Naive B cell (primary cell): Measurements from ENCODE around the gene SMARCC1. TPM values are rescaled to one million over a fixed set of nuclear protein-coding genes. Genes with fewer than 3 reads are reported as not detected.

Experiments used
- ATAC-seq, 2 donors: fragments of 150-1000 bp; cut with Tn5 transposase; 2 replicates each; pipeline ENCODE4 v1.10.0; 2021; ENCODE audit warnings: low read depth in 2 of 2, mild to moderate bottlenecking in 2 of 2, moderate library complexity in 2 of 2
- DNase-seq: peaks from one replicate; pipeline ENCODE4 v3.0.0; 2022
- H3K27ac Mint-ChIP-seq, 6 donors: one replicate each; pipeline ENCODE4 v1.8.0; 2020 to 2022; ENCODE audit warnings: mild to moderate bottlenecking in 6 of 6, mixed read lengths in 6 of 6, moderate library complexity in 5 of 6, inconsistent platforms in 2 of 6
- H3K27me3 Mint-ChIP-seq, 3 donors: one replicate each; pipeline ENCODE4 v1.8.0; 2021 to 2022; ENCODE audit warnings: mixed read lengths in 3 of 3, mild to moderate bottlenecking in 1 of 3
- H3K36me3 Mint-ChIP-seq, 2 donors: one replicate each; pipeline ENCODE4 v1.8.0; 2020 to 2022; ENCODE audit warnings: mixed read lengths in 2 of 2, inconsistent platforms in 1 of 2, mild to moderate bottlenecking in 1 of 2
- H3K4me1 Mint-ChIP-seq, 3 donors: one replicate each; pipeline ENCODE4 v1.8.0; 2020 to 2022; ENCODE audit warnings: mixed read lengths in 3 of 3, inconsistent platforms in 1 of 3, mild to moderate bottlenecking in 1 of 3, moderate library complexity in 1 of 3
- H3K4me3 Mint-ChIP-seq, 8 donors: one replicate each; pipeline ENCODE4 v1.8.0; 2020 to 2022; ENCODE audit warnings: mild to moderate bottlenecking in 8 of 8, mixed read lengths in 8 of 8, moderate library complexity in 8 of 8, inconsistent platforms in 2 of 8
- H3K9me3 Mint-ChIP-seq, 7 donors: one replicate each; pipeline ENCODE4 v1.8.0; 2020 to 2022; ENCODE audit warnings: mixed read lengths in 7 of 7, mild to moderate bottlenecking in 5 of 7, inconsistent platforms in 2 of 7, moderate library complexity in 1 of 7
- polyA plus RNA-seq, 6 donors: library from polyadenylated mRNA; unstranded; fragments of 300-500 nt; fragmentation: Illumina TruSeq; gene quantifications; one replicate each; pipeline ENCODE4 v1.2.3, GENCODE V29; 2021; ENCODE audit warnings: low read depth in 6 of 6

The SMARCC1 gene
- polyA plus RNA-seq, 6 donors from 2014 or later, result 47.2 to 99.6 (median 73.8) TPM

DNA sequence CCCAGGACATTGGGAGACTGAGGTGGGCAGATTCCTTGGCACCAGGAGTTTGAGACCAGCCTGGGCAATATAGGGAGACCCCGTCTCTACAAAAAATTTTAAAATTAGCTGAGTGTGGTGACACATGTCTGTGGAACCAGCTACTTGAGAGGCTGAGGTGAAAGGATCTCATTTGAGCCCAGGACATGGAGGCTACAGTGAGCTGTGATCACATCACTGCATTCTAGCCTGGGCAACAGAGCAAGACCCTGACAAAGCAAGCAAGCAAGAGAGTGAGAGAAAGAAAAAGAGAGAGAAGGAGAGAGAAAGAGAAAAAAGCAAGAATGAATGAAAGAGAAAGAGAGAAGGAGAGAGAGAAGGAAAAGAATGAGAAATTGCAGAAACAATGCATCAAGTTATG, 150.9 kb downstream of the SMARCC1 start:
- no peaks in the 10 kb centered on the region for H3K9me3 Mint-ChIP-seq
- no peak for DNase-seq
- no peak overlapping the region for H3K4me3 Mint-ChIP-seq
- no peak for ATAC-seq
- H3K27ac Mint-ChIP-seq, result peak overlapping the region in 2 of 6 donors; percentile 47 to 78
- H3K4me1 Mint-ChIP-seq, result peaks cover 0 to 8% (median 0%) of the 10 kb centered on the region in 3 donors
- peaks cover 45 to 48% of the 10 kb centered on the region in 2 donors for H3K36me3 Mint-ChIP-seq
- no peaks in the 10 kb centered on the region for H3K27me3 Mint-ChIP-seq

DNA sequence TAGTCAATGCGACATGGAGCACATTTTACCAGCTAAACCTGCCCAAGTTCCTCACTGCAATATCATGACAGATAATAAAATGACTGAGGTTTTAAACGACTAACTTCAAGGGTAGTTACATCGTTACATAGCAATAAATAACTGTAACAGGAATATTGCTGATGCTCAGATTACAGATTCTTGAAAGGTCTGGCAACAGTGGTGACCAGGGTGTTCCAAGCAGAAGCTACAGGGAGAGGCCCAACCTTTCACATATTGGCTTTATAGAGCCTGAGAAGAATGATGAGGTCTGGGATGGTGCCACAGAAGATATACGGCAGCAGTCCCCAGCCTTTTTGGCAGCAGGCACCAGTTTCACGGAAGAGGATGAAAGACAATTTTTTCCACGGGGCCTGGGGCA, 151.9 kb downstream of the SMARCC1 start:
- Mint-ChIP-seq H3K27ac (peak overlapping the region in 1 of 6 donors; percentile 74), H3K27me3 (no peaks in the 10 kb centered on the region), H3K9me3 (no peaks in the 10 kb centered on the region), H3K36me3 (peaks cover 36 to 39% of the 10 kb centered on the region in 2 donors), H3K4me1 (peaks cover 0 to 8% (median 0%) of the 10 kb centered on the region in 3 donors), H3K4me3 (no peak overlapping the region)
- no peak for ATAC-seq
- DNase-seq, result no peak

DNA sequence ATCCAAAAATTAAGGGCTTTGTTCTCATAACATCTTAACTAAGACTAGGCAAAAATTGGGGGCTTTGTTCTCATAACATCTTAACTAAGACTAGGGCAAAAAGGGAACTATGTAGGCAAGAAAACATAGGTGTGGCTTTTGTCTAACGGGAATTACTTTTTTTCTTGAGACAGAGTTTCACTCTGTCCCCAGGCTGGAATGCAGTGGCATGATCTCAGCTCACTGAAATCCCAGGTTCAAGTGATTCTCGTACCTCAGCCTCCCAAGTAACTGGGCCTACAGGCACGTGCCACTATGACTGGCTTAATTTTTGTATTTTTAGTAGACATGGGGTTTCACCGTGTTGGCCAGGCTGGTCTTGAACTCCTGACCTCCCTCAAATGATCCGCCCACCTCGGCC, 153.3 kb downstream of the SMARCC1 start:
- H3K27me3 Mint-ChIP-seq, result no peaks in the 10 kb centered on the region
- peaks cover 29% of the 10 kb centered on the region in 2 donors for H3K36me3 Mint-ChIP-seq
- peak overlapping the region in 1 of 6 donors; percentile 24 for H3K27ac Mint-ChIP-seq
- DNase-seq (no peak), ATAC-seq (no peak)
- peaks cover 0 to 5% (median 0%) of the 10 kb centered on the region in 3 donors for H3K4me1 Mint-ChIP-seq
- no peak overlapping the region for H3K4me3 Mint-ChIP-seq
- no peaks in the 10 kb centered on the region for H3K9me3 Mint-ChIP-seq

DNA sequence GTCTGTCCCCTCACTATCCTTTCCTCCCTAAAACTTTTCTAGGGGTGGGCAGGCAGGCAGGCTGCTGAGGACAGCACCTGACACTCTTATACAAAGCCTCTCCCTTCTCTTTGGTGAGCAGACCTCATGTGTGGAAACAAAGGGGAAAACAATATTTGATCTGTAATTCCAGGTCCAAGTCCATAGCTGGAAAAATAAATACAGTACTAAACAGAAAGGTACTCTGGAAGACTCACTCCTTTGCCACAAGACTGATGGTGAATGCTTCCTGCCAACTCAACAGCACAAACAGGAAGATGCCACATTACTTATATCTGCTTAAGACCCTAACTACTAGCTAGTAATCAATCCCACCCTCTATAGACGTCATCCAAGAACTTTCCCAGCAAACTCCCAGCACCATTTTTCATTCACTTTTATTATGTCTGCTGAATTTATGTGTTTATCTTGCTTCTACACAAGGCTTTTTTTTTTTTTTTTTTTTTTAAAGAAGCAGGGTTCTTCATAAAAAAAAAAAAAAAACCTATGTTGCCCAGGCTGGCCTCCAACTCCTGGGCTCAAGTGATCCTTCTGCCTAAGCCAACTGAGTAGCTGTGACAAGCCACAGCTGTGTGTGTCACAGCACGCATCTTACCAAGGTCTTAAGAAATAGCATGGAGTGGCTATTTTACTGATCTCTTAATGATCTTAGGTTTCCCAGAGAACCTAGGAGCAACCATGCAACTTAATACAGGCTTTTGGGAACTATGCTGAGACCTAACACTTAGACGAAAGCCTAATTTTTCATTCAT, 158.8 kb downstream of the SMARCC1 start:
- H3K27me3 Mint-ChIP-seq, result no peaks in the 10 kb centered on the region
- peaks cover 22 to 27% of the 10 kb centered on the region in 2 donors for H3K36me3 Mint-ChIP-seq
- H3K4me3 Mint-ChIP-seq, result peak overlapping the region in 1 of 8 donors; percentile 40
- peaks cover 0 to 3% (median 0%) of the 10 kb centered on the region in 3 donors for H3K4me1 Mint-ChIP-seq
- H3K9me3 Mint-ChIP-seq, result no peaks in the 10 kb centered on the region
- no peak overlapping the region for H3K27ac Mint-ChIP-seq
- no peak for ATAC-seq
- DNase-seq, result no peak

DNA sequence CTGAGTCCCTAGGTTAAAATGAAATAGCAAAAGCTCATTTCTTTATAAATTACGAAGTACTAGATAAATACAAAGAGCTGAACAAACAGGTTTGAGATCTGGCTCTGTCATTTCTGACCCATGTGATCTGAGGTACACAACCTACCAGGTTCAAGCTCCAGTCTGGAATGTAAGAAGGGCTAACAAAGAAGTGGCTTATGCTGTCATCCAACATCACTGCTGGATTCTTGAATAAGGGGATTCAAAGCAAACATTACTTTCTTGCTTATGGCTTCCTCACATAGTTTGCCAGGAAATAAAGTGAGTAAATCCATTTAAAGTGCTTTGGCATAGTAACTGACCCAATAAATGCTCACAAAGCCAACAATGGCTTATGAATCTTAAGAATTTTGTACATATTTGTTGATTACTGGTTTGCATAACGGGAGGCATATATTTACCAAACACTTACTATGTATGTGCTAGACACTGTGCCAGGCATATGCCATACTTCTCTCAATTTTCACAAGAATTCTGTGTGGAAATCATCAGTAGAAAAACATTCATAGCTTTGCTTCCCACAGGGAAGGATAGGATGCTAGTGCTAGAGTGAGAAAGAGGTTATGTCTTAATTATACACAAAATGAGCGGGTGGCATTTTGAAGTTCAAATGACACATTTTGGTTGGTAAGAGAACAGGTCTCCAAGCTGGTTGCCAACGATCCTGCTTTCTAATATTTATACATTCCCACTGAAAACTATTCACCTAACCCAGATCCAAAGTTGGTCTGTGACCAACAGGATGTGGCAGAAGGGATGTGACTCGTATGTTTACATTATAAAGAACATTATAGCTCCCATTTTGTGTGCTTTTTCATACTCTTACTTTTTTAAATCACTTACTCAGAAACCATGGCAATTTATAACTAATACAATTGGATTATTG, 164.3 kb downstream of the SMARCC1 start:
- Mint-ChIP-seq H3K36me3 (peaks cover 20 to 26% of the 10 kb centered on the region in 2 donors), H3K9me3 (no peaks in the 10 kb centered on the region), H3K4me3 (no peak overlapping the region), H3K27ac (peak overlapping the region in 1 of 6 donors; percentile 49), H3K27me3 (no peaks in the 10 kb centered on the region), H3K4me1 (peaks cover 0 to 3% (median 0%) of the 10 kb centered on the region in 3 donors)
- DNase-seq (no peak), ATAC-seq (no peak)

DNA sequence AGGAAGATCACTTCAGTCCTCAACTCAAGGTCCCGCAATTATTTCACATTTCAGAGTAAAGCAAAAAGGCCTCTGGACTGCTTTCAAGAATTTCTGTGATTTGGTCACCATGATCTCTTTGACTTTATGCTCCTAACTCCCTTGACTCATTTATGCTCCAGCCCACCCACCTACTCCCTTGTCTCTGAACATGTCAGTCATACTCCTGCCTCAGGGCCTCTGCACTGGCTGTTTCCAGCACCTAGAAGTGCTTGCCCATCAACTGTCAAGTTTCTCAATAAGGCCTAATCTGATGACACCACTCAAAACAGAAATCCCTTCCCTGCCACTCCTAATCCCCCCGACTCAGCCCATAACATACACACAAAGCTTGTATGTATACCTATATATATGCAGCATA, 166.9 kb downstream of the SMARCC1 start:
- ATAC-seq (no peak), DNase-seq (no peak)
- Mint-ChIP-seq H3K27me3 (no peaks in the 10 kb centered on the region), H3K4me3 (no peak overlapping the region), H3K4me1 (no peaks in the 10 kb centered on the region), H3K27ac (no peak overlapping the region), H3K9me3 (no peaks in the 10 kb centered on the region), H3K36me3 (peaks cover 29 to 37% of the 10 kb centered on the region in 2 donors)

DNA sequence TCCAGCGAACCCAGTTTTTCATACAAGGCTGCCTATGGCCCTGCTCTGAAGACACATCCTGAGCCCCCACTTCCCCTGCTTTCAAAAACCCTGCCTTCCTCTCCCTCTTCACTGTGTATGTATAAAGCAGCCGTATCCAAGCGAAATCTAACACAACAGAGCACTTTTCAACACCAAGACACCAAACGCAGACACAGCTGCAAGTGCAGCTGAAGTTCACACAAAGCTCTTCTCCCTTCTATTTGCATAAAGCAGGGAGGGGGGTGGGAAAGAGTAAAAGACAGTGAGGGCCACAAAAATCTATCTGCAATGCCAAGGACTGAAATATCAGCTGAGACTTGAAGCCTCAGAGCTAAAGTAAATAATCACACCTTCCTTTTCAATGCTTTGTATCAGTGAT, 168.0 kb downstream of the SMARCC1 start:
- DNase-seq, result no peak

DNA sequence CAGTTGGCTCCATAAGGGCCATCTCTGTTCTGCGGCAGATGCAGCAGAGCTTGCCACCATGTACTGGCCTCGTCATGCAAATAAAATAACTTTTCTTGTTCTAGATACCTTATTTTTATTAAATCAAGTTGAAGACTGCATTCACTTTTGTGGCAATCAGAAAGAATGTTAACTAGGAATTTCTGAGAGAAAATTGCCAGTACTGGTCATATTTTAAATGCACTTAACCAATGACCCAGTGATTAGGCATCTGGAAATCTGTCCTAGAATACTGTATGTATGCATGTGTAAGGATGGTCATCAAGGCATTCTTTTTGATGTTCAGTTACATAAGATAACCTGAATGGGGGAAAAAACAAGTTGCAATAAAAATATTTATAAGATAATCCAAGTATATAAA, 168.8 kb downstream of the SMARCC1 start:
- Mint-ChIP-seq H3K36me3 (peaks cover 22 to 23% of the 10 kb centered on the region in 2 donors), H3K9me3 (no peaks in the 10 kb centered on the region), H3K27ac (no peak overlapping the region), H3K4me3 (no peak overlapping the region), H3K27me3 (no peaks in the 10 kb centered on the region), H3K4me1 (no peaks in the 10 kb centered on the region)
- ATAC-seq (no peak), DNase-seq (no peak)

More for the DNA sequence above, 168.0 kb downstream of the SMARCC1 start:
- Mint-ChIP-seq H3K9me3 (no peaks in the 10 kb centered on the region), H3K27ac (no peak overlapping the region), H3K27me3 (no peaks in the 10 kb centered on the region), H3K36me3 (peaks cover 21 to 27% of the 10 kb centered on the region in 2 donors), H3K4me1 (no peaks in the 10 kb centered on the region), H3K4me3 (no peak overlapping the region)
- ATAC-seq, result peak; percentile 37 to 61

DNA sequence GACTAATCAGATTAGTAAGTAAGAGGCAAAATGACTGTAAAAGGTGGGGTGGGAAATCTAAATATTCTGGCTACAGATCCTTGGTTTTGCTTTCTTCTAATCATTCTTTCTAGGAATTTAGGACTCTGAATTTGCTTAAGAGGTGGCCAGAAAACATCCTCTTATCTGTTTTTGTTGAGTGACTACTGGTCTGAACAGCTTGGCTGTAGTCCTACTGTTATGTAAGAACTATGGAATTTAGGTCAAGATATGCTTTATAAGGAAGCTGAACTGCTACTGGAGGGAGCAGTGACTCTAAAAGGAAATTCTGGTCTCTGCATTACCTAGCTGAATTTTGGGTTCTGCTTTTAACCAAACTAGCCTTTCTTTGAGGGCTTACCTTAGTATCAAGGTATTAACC, 169.5 kb downstream of the SMARCC1 start:
- Mint-ChIP-seq H3K27me3 (no peaks in the 10 kb centered on the region), H3K4me1 (no peaks in the 10 kb centered on the region), H3K4me3 (no peak overlapping the region), H3K36me3 (peaks cover 19 to 22% of the 10 kb centered on the region in 2 donors), H3K9me3 (no peaks in the 10 kb centered on the region), H3K27ac (peak overlapping the region in 2 of 6 donors; percentile 49 to 97)
- ATAC-seq (no peak), DNase-seq (no peak)

DNA sequence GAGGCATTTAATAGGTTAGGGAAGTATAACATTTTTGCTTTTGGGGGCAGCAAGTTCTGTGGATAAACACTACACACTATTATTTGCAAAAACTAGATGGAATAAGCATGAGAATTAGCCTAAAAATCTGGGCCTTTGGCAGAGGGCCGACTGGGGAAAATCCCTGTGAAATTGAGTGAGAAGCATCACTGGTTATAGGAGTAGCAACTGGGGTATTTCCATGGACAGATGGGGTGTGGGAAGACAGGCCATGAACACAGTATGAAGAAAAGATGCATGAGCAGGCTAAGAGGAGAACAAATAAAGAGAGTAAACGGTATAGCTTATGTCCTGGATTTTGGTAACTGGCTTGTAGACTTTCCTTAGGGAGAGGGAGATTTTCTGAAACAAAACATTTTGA, 170.1 kb downstream of the SMARCC1 start:
- no peaks in the 10 kb centered on the region for H3K27me3 Mint-ChIP-seq

DNA sequence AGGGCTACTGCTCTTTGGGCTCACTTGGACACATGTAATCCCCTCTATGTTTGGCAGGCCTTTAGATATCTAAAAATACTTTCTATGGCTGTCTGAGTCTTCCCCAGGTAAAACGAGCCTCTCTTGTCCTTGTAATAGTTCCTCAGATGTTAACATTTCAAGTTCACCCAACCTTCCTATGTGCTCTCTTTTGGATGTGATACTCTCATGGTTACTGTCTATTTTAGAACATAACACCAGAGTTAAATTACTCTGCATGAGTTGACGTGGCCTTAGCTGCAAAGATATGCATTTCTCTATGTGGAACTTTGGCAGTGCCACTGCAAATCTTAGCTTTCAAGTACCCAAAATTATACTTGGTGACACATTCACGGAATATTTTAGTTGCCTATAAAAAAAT, 171.1 kb downstream of the SMARCC1 start:
- no peak for ATAC-seq
- DNase-seq, result no peak
- peak overlapping the region in 1 of 6 donors; percentile 1 for H3K27ac Mint-ChIP-seq
- no peaks in the 10 kb centered on the region for H3K27me3 Mint-ChIP-seq
- peaks cover 22 to 28% of the 10 kb centered on the region in 2 donors for H3K36me3 Mint-ChIP-seq
- H3K4me1 Mint-ChIP-seq, result no peaks in the 10 kb centered on the region
- H3K9me3 Mint-ChIP-seq, result no peaks in the 10 kb centered on the region
- no peak overlapping the region for H3K4me3 Mint-ChIP-seq

More for the DNA sequence above, 170.1 kb downstream of the SMARCC1 start:
- Mint-ChIP-seq H3K36me3 (peaks cover 19 to 22% of the 10 kb centered on the region in 2 donors), H3K4me1 (no peaks in the 10 kb centered on the region), H3K9me3 (no peaks in the 10 kb centered on the region), H3K4me3 (no peak overlapping the region), H3K27ac (peak overlapping the region in 5 of 6 donors; percentile 0 to 97 (median 49))
- no peak for ATAC-seq
- no peak for DNase-seq

DNA sequence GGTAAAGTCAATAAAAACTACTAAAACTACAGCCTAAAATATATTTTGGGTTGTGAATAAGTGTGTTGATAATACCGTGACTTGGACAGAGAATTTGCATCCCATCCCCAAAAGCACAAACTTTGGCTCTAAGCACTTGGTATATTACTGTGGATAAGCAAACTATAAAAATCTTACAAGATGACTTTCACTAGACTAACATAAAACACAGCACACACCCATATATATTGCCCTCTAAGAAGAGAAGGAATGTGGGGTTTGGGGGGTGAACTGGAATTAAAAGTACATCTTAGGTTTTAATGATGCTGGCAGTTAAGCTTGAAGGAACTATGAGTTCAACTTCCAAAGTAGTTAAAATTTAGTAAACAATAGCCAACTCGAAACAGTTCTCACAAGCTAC, 174.4 kb downstream of the SMARCC1 start:
- Mint-ChIP-seq H3K4me1 (no peaks in the 10 kb centered on the region), H3K36me3 (peaks cover 29 to 32% of the 10 kb centered on the region in 2 donors), H3K27me3 (no peaks in the 10 kb centered on the region), H3K9me3 (no peaks in the 10 kb centered on the region), H3K4me3 (no peak overlapping the region), H3K27ac (no peak overlapping the region)
- ATAC-seq (no peak), DNase-seq (no peak)

DNA sequence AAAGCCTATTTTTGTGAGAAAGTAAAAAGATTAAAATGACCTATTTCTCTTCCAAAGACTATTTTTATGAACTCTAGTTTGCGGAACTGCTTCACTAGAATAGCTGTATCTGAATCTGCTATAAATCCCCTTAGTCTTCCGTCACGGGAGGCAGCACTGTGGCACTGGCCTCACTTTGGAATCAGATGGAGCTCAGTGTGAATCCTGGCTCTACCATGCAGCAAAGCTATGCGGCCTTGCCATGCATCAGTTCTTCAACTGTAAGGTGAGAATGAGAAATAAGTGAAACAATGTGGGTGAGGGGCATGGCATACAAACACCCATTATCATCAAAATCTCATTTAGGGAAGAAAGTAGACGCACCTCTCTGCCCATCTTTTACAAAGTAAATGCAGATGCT, 175.5 kb downstream of the SMARCC1 start:
- DNase-seq, result no peak
- Mint-ChIP-seq H3K4me3 (no peak overlapping the region), H3K27me3 (no peaks in the 10 kb centered on the region), H3K36me3 (peaks cover 24 to 25% of the 10 kb centered on the region in 2 donors), H3K27ac (peak overlapping the region in 1 of 6 donors; percentile 73), H3K9me3 (no peaks in the 10 kb centered on the region), H3K4me1 (no peaks in the 10 kb centered on the region)
- ATAC-seq, result no peak
